ENCODE measurements around the gene MRPL47.

DNA sequence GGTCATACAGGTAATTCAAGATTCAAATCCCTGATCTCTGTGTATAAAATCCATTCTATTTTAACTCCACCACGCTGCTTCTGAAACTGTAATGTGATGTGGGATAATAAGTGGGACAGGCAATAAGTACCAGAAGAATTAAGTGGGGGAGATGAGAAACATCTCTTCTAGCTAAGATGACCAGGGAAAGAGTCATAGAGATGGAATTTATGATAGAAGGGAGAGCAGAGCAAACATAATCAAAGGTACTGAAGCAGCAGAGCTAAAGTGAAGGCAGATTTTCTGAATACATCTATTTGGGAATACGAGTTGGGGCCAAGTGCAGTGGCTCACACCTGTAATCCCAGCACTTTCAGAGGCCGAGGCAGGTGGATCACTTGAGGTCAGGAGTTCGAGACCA lies 4.9 kb downstream of the MRPL47 start:
- TF ChIP-seq POLR2A (IDR thresholded peaks at IDR 0.05; ENCODE audit: insufficient read depth in 1 of 2, low read depth in 2 of 2, low read length in 2 of 2) (no peak), ZNF24 (IDR thresholded peaks at IDR 0.05) (no peak), SCMH1 (CRISPR knock-in tag; IDR thresholded peaks at IDR 0.05; ENCODE audit: borderline replicate concordance) (no peak), THAP9 (CRISPR knock-in tag; IDR thresholded peaks at IDR 0.05; ENCODE audit: borderline replicate concordance) (no peak), FOXK1 (CRISPR knock-in tag; IDR thresholded peaks at IDR 0.05; ENCODE audit: borderline replicate concordance, low read depth) (no peak), ZFP90 (CRISPR knock-in tag; IDR thresholded peaks at IDR 0.05; ENCODE audit: borderline replicate concordance) (no peak), EP300 (IDR thresholded peaks at IDR 0.05; ENCODE audit: low read depth in 2 of 2, low read length in 2 of 2) (no peak), EP300 (CRISPR knock-in tag; IDR thresholded peaks at IDR 0.05; ENCODE audit: borderline replicate concordance) (no peak), DNMT3B (CRISPR knock-in tag; conservative IDR thresholded peaks at IDR 0.05) (no peak), HMGXB4 (CRISPR knock-in tag; IDR thresholded peaks at IDR 0.05; ENCODE audit: borderline replicate concordance in 1 of 2, low read depth in 1 of 2) (no peak), ZC3H13 (CRISPR knock-in tag; IDR thresholded peaks at IDR 0.05) (no peak), DMTF1 (CRISPR knock-in tag; IDR thresholded peaks at IDR 0.05) (no peak)
- TF ChIP-seq, protein P1, sequence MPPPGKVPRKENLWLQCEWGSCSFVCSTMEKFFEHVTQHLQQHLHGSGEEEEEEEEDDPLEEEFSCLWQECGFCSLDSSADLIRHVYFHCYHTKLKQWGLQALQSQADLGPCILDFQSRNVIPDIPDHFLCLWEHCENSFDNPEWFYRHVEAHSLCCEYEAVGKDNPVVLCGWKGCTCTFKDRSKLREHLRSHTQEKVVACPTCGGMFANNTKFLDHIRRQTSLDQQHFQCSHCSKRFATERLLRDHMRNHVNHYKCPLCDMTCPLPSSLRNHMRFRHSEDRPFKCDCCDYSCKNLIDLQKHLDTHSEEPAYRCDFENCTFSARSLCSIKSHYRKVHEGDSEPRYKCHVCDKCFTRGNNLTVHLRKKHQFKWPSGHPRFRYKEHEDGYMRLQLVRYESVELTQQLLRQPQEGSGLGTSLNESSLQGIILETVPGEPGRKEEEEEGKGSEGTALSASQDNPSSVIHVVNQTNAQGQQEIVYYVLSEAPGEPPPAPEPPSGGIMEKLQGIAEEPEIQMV (CRISPR knock-in tag; IDR thresholded peaks at IDR 0.05; ENCODE audit: low read depth) = no peak
- TF ChIP-seq, protein P2, sequence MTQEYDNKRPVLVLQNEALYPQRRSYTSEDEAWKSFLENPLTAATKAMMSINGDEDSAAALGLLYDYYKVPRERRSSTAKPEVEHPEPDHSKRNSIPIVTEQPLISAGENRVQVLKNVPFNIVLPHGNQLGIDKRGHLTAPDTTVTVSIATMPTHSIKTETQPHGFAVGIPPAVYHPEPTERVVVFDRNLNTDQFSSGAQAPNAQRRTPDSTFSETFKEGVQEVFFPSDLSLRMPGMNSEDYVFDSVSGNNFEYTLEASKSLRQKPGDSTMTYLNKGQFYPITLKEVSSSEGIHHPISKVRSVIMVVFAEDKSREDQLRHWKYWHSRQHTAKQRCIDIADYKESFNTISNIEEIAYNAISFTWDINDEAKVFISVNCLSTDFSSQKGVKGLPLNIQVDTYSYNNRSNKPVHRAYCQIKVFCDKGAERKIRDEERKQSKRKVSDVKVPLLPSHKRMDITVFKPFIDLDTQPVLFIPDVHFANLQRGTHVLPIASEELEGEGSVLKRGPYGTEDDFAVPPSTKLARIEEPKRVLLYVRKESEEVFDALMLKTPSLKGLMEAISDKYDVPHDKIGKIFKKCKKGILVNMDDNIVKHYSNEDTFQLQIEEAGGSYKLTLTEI (CRISPR knock-in tag; conservative IDR thresholded peaks at IDR 0.05) = no peak
